CD14-positive monocyte (primary cell): ENCODE measurements around the gene PDE12. TPM values are rescaled to one million over a fixed set of nuclear protein-coding genes. Genes with fewer than 3 reads are reported as not detected.
A peak's percentile ranks its signal among the peaks of the same experiment; 100 is the strongest.

ENCODE experiments used
- DNase-seq, 3 donors: peaks; one replicate each; pipeline ENCODE4 v3.0.0-alpha.2; 2011 to 2022
- H2AFZ ChIP-seq: 2 replicates; pipeline ENCODE4 v1.6.0; 2012; ENCODE audit warnings: mild to moderate bottlenecking, low read depth, low read length, inconsistent platforms; ENCODE audit not compliant: insufficient read depth, poor library complexity, severe bottlenecking
- H3K27ac ChIP-seq, 2 donors: 1 replicate in 1 of 2; 2 replicates in 1 of 2; pipeline ENCODE4 v1.5.1; 2012 to 2013; ENCODE audit warnings: low read length in 2 of 2, control low read depth in 1 of 2, inconsistent platforms in 1 of 2, low read depth in 1 of 2, mild to moderate bottlenecking in 1 of 2
- H3K27me3 ChIP-seq, 2 donors: one replicate each; pipeline versions ENCODE4 v1.6.0 to v1.6.1; 2011 to 2013; ENCODE audit warnings: low read length in 2 of 2; ENCODE audit not compliant: control insufficient read depth in 2 of 2, insufficient read depth in 2 of 2
- H3K36me3 ChIP-seq, 2 donors: replicated peaks in 1 of 2; 1 replicate in 1 of 2; 2 replicates in 1 of 2; pipeline versions ENCODE4 v1.5.1 to v1.6.1; 2012 to 2013; ENCODE audit warnings: low read length in 2 of 2, control low read depth in 1 of 2, inconsistent platforms in 1 of 2, mild to moderate bottlenecking in 1 of 2; ENCODE audit not compliant: insufficient read depth in 2 of 2, control insufficient read depth in 1 of 2
- H3K4me1 ChIP-seq, 2 donors: 1 replicate in 1 of 2; 2 replicates in 1 of 2; pipeline versions ENCODE4 v1.5.1 to v1.6.1; 2012 to 2013; ENCODE audit warnings: low read length in 2 of 2, control low read depth in 1 of 2, inconsistent platforms in 1 of 2, mild to moderate bottlenecking in 1 of 2, moderate library complexity in 1 of 2; ENCODE audit not compliant: insufficient read depth in 2 of 2, control insufficient read depth in 1 of 2
- H3K4me2 ChIP-seq: replicated peaks from 2 replicates; pipeline ENCODE3; 2012; ENCODE audit warnings: low read length, moderate library complexity, mild to moderate bottlenecking; ENCODE audit not compliant: poor library complexity, severe bottlenecking; ENCODE audit errors: extremely low read depth
- H3K4me3 ChIP-seq, 3 experiments: fragments of 200-600 bp in 1 of 3; sonication (generic) in 1 of 3; replicated peaks in 1 of 3; 1 replicate in 2 of 3; 2 replicates in 1 of 3; pipeline ENCODE4 v1.5.1; 2011 to 2013; ENCODE audit warnings: low read length in 3 of 3, mild to moderate bottlenecking in 3 of 3, control low read depth in 2 of 3, low read depth in 2 of 3, inconsistent platforms in 1 of 3, moderate library complexity in 1 of 3
- H3K79me2 ChIP-seq: 2 replicates; pipeline ENCODE4 v1.6.0; 2012; ENCODE audit warnings: mild to moderate bottlenecking, control low read depth, inconsistent platforms, low read length, moderate library complexity; ENCODE audit not compliant: insufficient read depth
- H3K9ac ChIP-seq: 2 replicates; pipeline ENCODE4 v1.6.0; 2017; ENCODE audit warnings: low read length, mild to moderate bottlenecking; ENCODE audit not compliant: insufficient read depth, poor library complexity, severe bottlenecking
- H3K9me3 ChIP-seq, 2 donors: replicated peaks in 1 of 2; 1 replicate in 1 of 2; 2 replicates in 1 of 2; pipeline versions ENCODE4 v1.5.1 to v1.6.1; 2012 to 2013; ENCODE audit warnings: low read length in 2 of 2, control low read depth in 1 of 2; ENCODE audit not compliant: control insufficient read depth in 1 of 2, insufficient read depth in 1 of 2
- H4K20me1 ChIP-seq: 2 replicates; pipeline ENCODE4 v1.6.0; 2012; ENCODE audit warnings: mild to moderate bottlenecking, low read length, control low read depth, moderate library complexity; ENCODE audit not compliant: insufficient read depth
- H3K27ac Mint-ChIP-seq, 7 donors: one replicate each; pipeline ENCODE4 v1.8.0; 2020; ENCODE audit warnings: mild to moderate bottlenecking in 7 of 7, mixed read lengths in 7 of 7, moderate library complexity in 6 of 7, inconsistent platforms in 2 of 7
- H3K27me3 Mint-ChIP-seq, 3 donors: one replicate each; pipeline ENCODE4 v1.8.0; 2021 to 2022; ENCODE audit warnings: low read depth in 3 of 3, mild to moderate bottlenecking in 3 of 3, mixed read lengths in 3 of 3, moderate library complexity in 3 of 3, inconsistent platforms in 1 of 3
- H3K36me3 Mint-ChIP-seq, 2 donors: one replicate each; pipeline ENCODE4 v1.8.0; 2020; ENCODE audit warnings: mixed read lengths in 2 of 2, inconsistent platforms in 1 of 2, mild to moderate bottlenecking in 1 of 2
- H3K4me1 Mint-ChIP-seq: one replicate; pipeline ENCODE4 v1.8.0; 2020; ENCODE audit warnings: mild to moderate bottlenecking, mixed read lengths
- H3K4me3 Mint-ChIP-seq, 2 donors: one replicate each; pipeline ENCODE4 v1.8.0; 2020; ENCODE audit warnings: mild to moderate bottlenecking in 2 of 2, mixed read lengths in 2 of 2, moderate library complexity in 1 of 2
- H3K9me3 Mint-ChIP-seq, 7 donors: one replicate each; pipeline ENCODE4 v1.8.0; 2020 to 2022; ENCODE audit warnings: mixed read lengths in 7 of 7, mild to moderate bottlenecking in 6 of 7, moderate library complexity in 6 of 7, inconsistent platforms in 2 of 7
- CTCF ChIP-seq: fragments of 200-600 bp; IDR thresholded peaks from one replicate; pipeline ENCODE4 v1.8.0; 2022; ENCODE audit warnings: antibody characterized with exemption, mild to moderate bottlenecking
- WGBS: methylation state at CpG from one replicate; pipeline ENCODE4 v1.1.5; 2013; ENCODE audit warnings: missing lambda C conversion rate; ENCODE audit not compliant: insufficient coverage; 5-methylcytosine and 5-hydroxymethylcytosine counted together
- intact Hi-C, 2 donors: fragments of 100-400 bp; cut with micrococcal nuclease; formaldehyde crosslinking; loops; one replicate each; pipeline versions ENCODE4 v1.15.0 to v1.15.1; 2023
- polyA plus RNA-seq, 3 donors: library from polyadenylated mRNA; depleted of rRNA in 1 of 3; unstranded in 2 of 3; stranded (reverse) in 1 of 3; fragments of 300-500 nt in 2 of 3; fragments of >200 nt in 1 of 3; fragmentation: Illumina TruSeq in 2 of 3; gene quantifications; 1 replicate in 2 of 3; 2 replicates in 1 of 3; pipeline ENCODE4 v1.2.3, GENCODE V29; 2012 to 2021

PDE12 gene
- polyA plus RNA-seq, 3 donors = 5.1 to 11.3 (median 11.0) TPM

GRCh38 chr3:57538465-57538864, 17.6 kb upstream of the PDE12 start:
- Mint-ChIP-seq H3K27me3 (peaks cover 0 to 6% (median 3%) of the 10 kb centered on the region in 3 donors), H3K4me1 (no peaks in the 10 kb centered on the region), H3K27ac (no peak overlapping the region), H3K4me3 (no peak overlapping the region), H3K36me3 (no peaks in the 10 kb centered on the region), H3K9me3 (peaks cover 0 to 3% (median 0%) of the 10 kb centered on the region in 7 donors)
- Histone ChIP-seq H3K27me3 (no peaks in the 10 kb centered on the region), H3K9ac (no peak overlapping the region), H3K4me2 (no peak overlapping the region), H2AFZ (no peak overlapping the region), H3K79me2 (no peaks in the 10 kb centered on the region), H3K4me1 (no peaks in the 10 kb centered on the region), H3K4me3 (no peak overlapping the region), H3K36me3 (no peaks in the 10 kb centered on the region), H3K27ac (no peak overlapping the region), H4K20me1 (no peaks in the 10 kb centered on the region), H3K9me3 (no peaks in the 10 kb centered on the region)
- TF ChIP-seq CTCF = no peak
- DNase-seq = no peak
- intact Hi-C loops = no loop called here
- WGBS = 100% methylated on average over 3 of the region's 3 CpGs

DNA sequence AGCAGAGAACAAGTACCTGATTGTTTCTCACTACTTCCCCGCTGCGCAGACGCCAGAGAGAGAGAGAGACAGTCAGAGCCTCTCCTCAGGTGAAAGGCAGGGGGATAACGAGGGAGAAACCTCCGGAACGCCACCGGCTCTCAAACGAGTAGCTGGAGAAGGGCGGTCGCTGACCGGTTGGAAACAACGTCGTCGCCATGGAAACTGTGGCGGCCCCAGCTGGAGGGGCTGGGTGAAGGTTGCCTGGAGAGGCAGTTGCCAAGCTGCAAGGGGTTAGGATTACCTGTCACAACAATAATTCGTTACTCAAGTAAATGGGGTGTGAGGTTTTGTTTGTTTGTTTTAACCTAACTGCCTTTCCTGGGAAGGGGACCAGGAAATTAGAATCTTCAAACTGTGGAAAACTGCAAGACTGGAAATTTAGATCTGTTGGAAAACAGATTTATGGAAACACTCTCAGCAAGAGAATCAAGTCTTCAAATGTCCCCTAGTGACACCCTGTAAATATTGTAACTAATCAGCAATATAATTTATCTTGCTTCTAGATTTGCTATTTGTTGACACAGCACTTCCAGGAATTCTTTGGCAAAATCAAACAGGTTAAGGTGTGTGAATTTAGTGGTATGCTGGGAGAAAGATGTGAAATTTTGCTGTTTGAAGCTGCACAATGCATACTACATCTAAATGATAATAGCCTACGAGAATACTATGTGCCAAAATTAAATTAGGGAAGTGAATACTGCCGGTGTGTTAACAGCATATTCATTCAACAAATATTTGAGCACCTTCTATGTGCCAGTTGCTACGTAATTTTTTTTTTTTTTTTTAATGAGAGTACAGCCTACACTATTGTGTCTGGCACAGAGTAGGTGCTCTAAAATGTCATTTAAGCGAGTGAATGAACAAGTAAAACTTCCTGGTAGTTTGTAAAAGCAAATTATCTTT, 11.6 kb upstream of the PDE12 start, which contains the start of gene DNAH12:
DNAH12 (minus strand) TSS at position 164 of the 945 bp plus-strand sequence. CDS start 1,474 bp downstream, outside the sequence.
- TF ChIP-seq CTCF = no peak
- Mint-ChIP-seq H3K27ac (peak within 1 kb of the TSS in 1 of 7 donors; percentile 54), H3K4me1 (peaks cover 9% of the 10 kb centered on the region), H3K27me3 (peaks cover 3 to 13% (median 6%) of the 10 kb centered on the region in 3 donors), H3K36me3 (no peaks in the 10 kb centered on the region), H3K4me3 (peak within 1 kb of the TSS; percentile 52 to 76), H3K9me3 (no peaks in the 10 kb centered on the region)
- WGBS = 8% methylated on average over 5 of the region's 20 CpGs
- H3K79me2 ChIP-seq = no peaks in the 10 kb centered on the region
- H4K20me1 ChIP-seq = no peaks in the 10 kb centered on the region
- H3K36me3 ChIP-seq = no peaks in the 10 kb centered on the region
- H2AFZ ChIP-seq = peak within 1 kb of the TSS; percentile 57
- peaks cover 4 to 9% of the 10 kb centered on the region in 2 donors for H3K4me1 ChIP-seq
- no peak within 1 kb of the TSS for H3K27ac ChIP-seq
- peaks cover 0 to 5% of the 10 kb centered on the region in 2 donors for H3K27me3 ChIP-seq
- no peaks in the 10 kb centered on the region for H3K9me3 ChIP-seq
- no peak for DNase-seq
- intact Hi-C loops = no loop called here
- no peak within 1 kb of the TSS for H3K4me3 ChIP-seq
- no peak within 1 kb of the TSS for H3K9ac ChIP-seq
- peak within 1 kb of the TSS; percentile 10 for H3K4me2 ChIP-seq
